Lower leg skin (tissue), 4 donors: ENCODE results near the gene KLHL5. TPM values are rescaled to one million over a fixed set of nuclear protein-coding genes. Genes with fewer than 3 reads are reported as not detected.

Source experiments
- DNase-seq, 2 donors: peaks; one replicate each; pipeline ENCODE4 v3.0.0-alpha.2; 2019; ENCODE audit warnings: low spot score in 2 of 2
- H3K4me3 ChIP-seq: fragments of 200-600 bp; sonication (generic); 2 replicates; pipeline ENCODE4 v1.5.1; 2017; ENCODE audit warnings: mild to moderate bottlenecking, low read depth; ENCODE audit not compliant: poor library complexity, severe bottlenecking
- CTCF ChIP-seq, 3 donors: fragments of 450-650 bp; IDR thresholded peaks; one replicate each; pipeline ENCODE4 v1.5.1; 2016; ENCODE audit warnings: antibody characterized with exemption in 3 of 3, mild to moderate bottlenecking in 3 of 3, moderate library complexity in 2 of 3
- POLR2A ChIP-seq, 2 donors: fragments of 450-650 bp; IDR thresholded peaks; one replicate each; pipeline ENCODE4 v1.6.1; 2016 to 2017; ENCODE audit warnings: antibody characterized with exemption in 2 of 2, mild to moderate bottlenecking in 1 of 2, moderate library complexity in 1 of 2
- WGBS, 2 donors: methylation state at CpG; one replicate each; pipeline ENCODE4 v1.1.5; 2018; 5-methylcytosine and 5-hydroxymethylcytosine counted together
- intact Hi-C: fragments of 100-400 bp; cut with DNase I; formaldehyde crosslinking; loops from one replicate; pipeline ENCODE4 v1.15.0; 2023; ENCODE audit warnings: low total_unique reads
- total RNA-seq, 4 donors: library from RNA; depleted of rRNA; stranded (reverse); fragments of >200 nt; gene quantifications; one replicate each; pipeline ENCODE4 v1.1.0, GENCODE V29; 2016

Gene KLHL5
- total RNA-seq, 4 donors from 2014 or later = 4.8 to 14.5 (median 11.2) TPM

DNA sequence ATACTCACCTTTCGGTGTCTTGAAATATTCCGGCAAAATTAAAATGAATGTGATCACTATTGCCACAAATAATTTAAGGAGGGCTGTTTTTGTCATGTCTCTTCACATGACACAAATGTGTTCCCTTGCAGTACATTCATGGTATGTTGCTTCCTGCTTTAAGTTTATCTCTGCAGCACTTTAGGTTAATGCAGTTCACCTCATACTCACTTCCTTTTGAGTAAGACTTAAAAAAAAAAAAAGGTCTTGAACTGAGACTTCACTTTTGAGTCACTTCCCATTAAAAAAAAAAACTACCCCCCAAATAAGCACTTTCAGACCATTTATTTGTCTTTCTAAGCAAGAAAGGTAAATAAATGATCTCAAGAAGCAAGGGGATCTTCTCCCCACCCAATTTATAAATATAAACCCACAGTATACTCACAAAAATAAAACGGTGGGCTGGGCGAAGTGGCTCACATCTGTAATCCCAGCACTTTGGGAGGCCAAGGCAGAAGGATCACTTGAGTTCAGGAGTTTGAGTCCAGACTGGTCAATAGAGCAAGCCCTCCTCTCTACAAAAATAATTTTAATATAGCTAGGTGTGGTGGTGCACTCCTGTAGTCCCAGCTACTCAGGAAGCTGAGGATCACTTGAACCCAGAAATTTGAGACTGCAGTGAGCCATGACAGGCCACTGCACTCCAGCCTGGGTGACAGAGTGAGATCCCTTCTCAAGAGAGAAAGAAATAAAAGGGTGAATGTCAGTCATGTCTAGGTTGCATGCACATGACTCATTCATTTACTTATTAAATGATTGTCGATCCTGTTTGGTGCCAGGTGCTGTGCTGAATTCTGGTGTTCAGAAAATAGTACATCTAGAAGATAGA lies 29.6 kb upstream of the KLHL5 start, which contains the start of gene TMEM156:
Gene TMEM156, minus strand, starts transcription at position 192 of the 868 bp plus-strand sequence. Its CDS starts 96 bp downstream, at position 96.
- WGBS, 2 donors = 70 to 81% methylated on average over 5 of the region's 5 CpGs
- no peak for DNase-seq
- TF ChIP-seq CTCF (IDR thresholded peaks at IDR 0.05) (no peak), POLR2A (IDR thresholded peaks at IDR 0.05) (no peak)
- intact Hi-C loops = no loop called here
- no peak within 1 kb of the TSS for H3K4me3 ChIP-seq

GRCh38 chr4:39036172-39036571 lies 25.9 kb upstream of the KLHL5 start:
- DNase-seq = no peak
- TF ChIP-seq POLR2A (IDR thresholded peaks at IDR 0.05) (no peak), CTCF (IDR thresholded peaks at IDR 0.05) (no peak)
- H3K4me3 ChIP-seq = no peak overlapping the region
- intact Hi-C loops = no loop called here
- 74 to 82% methylated on average over 7 of the region's 7 CpGs for WGBS, 2 donors

- WGBS, 2 donors = 51 to 64% methylated on average over 4 of the region's 4 CpGs
- no peak for DNase-seq
Measured at GRCh38 chr4:39037491-39037825, 24.6 kb upstream of the KLHL5 start.

DNA sequence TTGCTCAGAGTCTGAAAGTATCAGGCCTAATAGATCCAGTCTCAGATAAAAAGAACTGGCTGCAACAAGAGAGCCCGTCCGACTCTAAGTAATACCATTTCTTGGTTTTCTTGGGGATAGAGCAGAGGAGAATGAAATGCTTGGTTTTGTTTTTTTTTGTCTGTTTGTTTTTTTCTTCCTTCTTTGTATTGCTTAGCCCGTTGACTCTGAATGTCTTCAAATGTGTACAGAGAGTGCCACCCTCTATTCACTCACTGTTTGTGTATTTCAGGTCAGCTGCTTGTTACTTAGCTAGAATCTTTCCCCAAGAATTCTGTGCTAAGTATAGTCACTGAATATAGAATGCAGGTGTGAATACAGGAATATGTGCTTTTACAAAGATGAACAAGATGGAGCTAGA lies 24.1 kb upstream of the KLHL5 start:
- DNase-seq = no peak
- no peak overlapping the region for H3K4me3 ChIP-seq
- intact Hi-C loops = no loop called here
- WGBS, 2 donors = 42 to 44% methylated on average over 3 of the region's 3 CpGs
- TF ChIP-seq CTCF (IDR thresholded peaks at IDR 0.05) = no peak
- TF ChIP-seq POLR2A (IDR thresholded peaks at IDR 0.05) = no peak

More at GRCh38 chr4:39037491-39037825, 24.6 kb upstream of the KLHL5 start:
- no peak for TF ChIP-seq CTCF (IDR thresholded peaks at IDR 0.05)
- intact Hi-C loops = no loop called here
- no peak overlapping the region for H3K4me3 ChIP-seq

DNA sequence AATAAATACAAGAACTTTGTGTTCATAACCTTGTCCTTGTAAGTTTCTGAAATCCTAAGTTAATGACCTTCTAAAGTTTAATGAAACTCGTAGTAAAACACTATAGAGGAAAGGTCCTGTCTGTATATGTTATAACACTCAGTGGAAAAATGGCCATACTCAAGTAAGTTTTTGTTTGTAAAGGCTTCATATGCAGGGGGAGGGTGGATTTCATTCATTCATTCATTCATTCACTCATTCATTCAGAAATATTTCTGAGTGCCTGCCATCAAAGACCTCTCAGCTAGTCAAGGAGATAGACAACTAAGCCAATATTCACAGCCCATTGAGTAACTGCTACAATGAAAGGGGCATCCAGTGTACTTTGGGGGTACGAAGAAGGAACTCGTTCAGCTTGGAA lies 22.9 kb upstream of the KLHL5 start:
- DNase-seq = no peak
- TF ChIP-seq POLR2A (IDR thresholded peaks at IDR 0.05) (no peak), CTCF (IDR thresholded peaks at IDR 0.05) (no peak)
- 94 to 97% methylated on average over 3 of the region's 3 CpGs for WGBS, 2 donors
- no peak overlapping the region for H3K4me3 ChIP-seq
- intact Hi-C loops = no loop called here
